Fibroblast of skin of left quadriceps (primary cell): Measurements from ENCODE around the gene PNPLA3.

Experiments used
- DNase-seq, 2 experiments: peaks; one replicate each; pipeline ENCODE4 v3.0.0-alpha.2; 2013; ENCODE audit warnings: low read depth in 2 of 2

Gene PNPLA3

GRCh38 chr22:43923191-43923590 is 414 bp upstream of the PNPLA3 start:
- DNase-seq: no peak

- no peak for DNase-seq
These were observed 1.3 kb downstream of the PNPLA3 start for GRCh38 chr22:43924877-43925276.

- DNase-seq: no peak
These were observed 2.1 kb downstream of the PNPLA3 start for GRCh38 chr22:43925433-43926348.

GRCh38 chr22:43926349-43926710 is 2.7 kb downstream of the PNPLA3 start:
- DNase-seq: no peak

- DNase-seq: no peak
These were observed 4.9 kb downstream of the PNPLA3 start for GRCh38 chr22:43928468-43928867.

- DNase-seq: no peak
These were observed 5.3 kb downstream of the PNPLA3 start for GRCh38 chr22:43928908-43929307.

- no peak for DNase-seq
These were observed 8.2 kb downstream of the PNPLA3 start for GRCh38 chr22:43931771-43932170.

GRCh38 chr22:43941449-43941848 is 17.8 kb downstream of the PNPLA3 start:
- no peak for DNase-seq

GRCh38 chr22:43944670-43945430 is 21.2 kb downstream of the PNPLA3 start:
- DNase-seq: no peak

- DNase-seq: peak in 1 of 2 experiments; percentile 20
These were observed 22.2 kb downstream of the PNPLA3 start for GRCh38 chr22:43945632-43946383.

GRCh38 chr22:43946384-43946667 is 22.7 kb downstream of the PNPLA3 start:
- DNase-seq: no peak

- no peak for DNase-seq
These were observed 25.3 kb downstream of the PNPLA3 start for GRCh38 chr22:43948836-43949406.

- DNase-seq: no peak
These were observed 27.8 kb downstream of the PNPLA3 start for GRCh38 chr22:43951391-43951790.

- DNase-seq: no peak
These were observed 28.4 kb downstream of the PNPLA3 start for GRCh38 chr22:43951966-43952365.

GRCh38 chr22:43953988-43954785 is 30.6 kb downstream of the PNPLA3 start:
- no peak for DNase-seq

- DNase-seq: peak; percentile 68 to 72
These were observed 31.7 kb downstream of the PNPLA3 start, which contains the start of gene SAMM50 for GRCh38 chr22:43955040-43955882. Gene SAMM50, plus strand, starts transcription at chr22:43955442. Its CDS starts 136 bp downstream, at chr22:43955578.

GRCh38 chr22:43955883-43956782 is 32.5 kb downstream of the PNPLA3 start:
- DNase-seq: no peak

GRCh38 chr22:43956805-43957463 is 33.3 kb downstream of the PNPLA3 start:
- no peak for DNase-seq

GRCh38 chr22:43957871-43958270 is 34.3 kb downstream of the PNPLA3 start:
- no peak for DNase-seq
